Measurements from ENCODE around the gene OMD.

OMD gene

GRCh38 chr9:92455217-92455616 is 30.9 kb upstream of the OMD start:
- Histone ChIP-seq H3K4me1 (ENCODE audit: low read length) (no peaks in the 10 kb centered on the region), H4K20me1 (ENCODE audit: insufficient read depth, low read length) (no peaks in the 10 kb centered on the region), H3K9me3 (ENCODE audit: insufficient read depth, low read length) (no peaks in the 10 kb centered on the region), H2AFZ (ENCODE audit: low read depth, low read length) (no peak overlapping the region), H3K4me3 (ENCODE audit: low read length) (no peak overlapping the region), H3K4me2 (ENCODE audit: low read length) (no peak overlapping the region), H3K9ac (ENCODE audit: low read length) (no peak overlapping the region), H3K27me3 (ENCODE audit: low read depth, low read length) (no peaks in the 10 kb centered on the region), H3K36me3 (replicated peaks; ENCODE audit: low read depth, low read length) (no peaks in the 10 kb centered on the region), H3K79me2 (ENCODE audit: low read length) (no peaks in the 10 kb centered on the region; the same call in 1 of the 2 replicates), H3K27ac (ENCODE audit: low read length) (no peak overlapping the region)
- TF ChIP-seq EZH2phosphoT487 (IDR thresholded peaks at IDR 0.05; ENCODE audit: low read depth) = no peak
- TF ChIP-seq, protein P1, sequence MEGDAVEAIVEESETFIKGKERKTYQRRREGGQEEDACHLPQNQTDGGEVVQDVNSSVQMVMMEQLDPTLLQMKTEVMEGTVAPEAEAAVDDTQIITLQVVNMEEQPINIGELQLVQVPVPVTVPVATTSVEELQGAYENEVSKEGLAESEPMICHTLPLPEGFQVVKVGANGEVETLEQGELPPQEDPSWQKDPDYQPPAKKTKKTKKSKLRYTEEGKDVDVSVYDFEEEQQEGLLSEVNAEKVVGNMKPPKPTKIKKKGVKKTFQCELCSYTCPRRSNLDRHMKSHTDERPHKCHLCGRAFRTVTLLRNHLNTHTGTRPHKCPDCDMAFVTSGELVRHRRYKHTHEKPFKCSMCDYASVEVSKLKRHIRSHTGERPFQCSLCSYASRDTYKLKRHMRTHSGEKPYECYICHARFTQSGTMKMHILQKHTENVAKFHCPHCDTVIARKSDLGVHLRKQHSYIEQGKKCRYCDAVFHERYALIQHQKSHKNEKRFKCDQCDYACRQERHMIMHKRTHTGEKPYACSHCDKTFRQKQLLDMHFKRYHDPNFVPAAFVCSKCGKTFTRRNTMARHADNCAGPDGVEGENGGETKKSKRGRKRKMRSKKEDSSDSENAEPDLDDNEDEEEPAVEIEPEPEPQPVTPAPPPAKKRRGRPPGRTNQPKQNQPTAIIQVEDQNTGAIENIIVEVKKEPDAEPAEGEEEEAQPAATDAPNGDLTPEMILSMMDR (IDR thresholded peaks at IDR 0.05; ENCODE audit: low read depth, low read length) = peak; percentile 40

DNA sequence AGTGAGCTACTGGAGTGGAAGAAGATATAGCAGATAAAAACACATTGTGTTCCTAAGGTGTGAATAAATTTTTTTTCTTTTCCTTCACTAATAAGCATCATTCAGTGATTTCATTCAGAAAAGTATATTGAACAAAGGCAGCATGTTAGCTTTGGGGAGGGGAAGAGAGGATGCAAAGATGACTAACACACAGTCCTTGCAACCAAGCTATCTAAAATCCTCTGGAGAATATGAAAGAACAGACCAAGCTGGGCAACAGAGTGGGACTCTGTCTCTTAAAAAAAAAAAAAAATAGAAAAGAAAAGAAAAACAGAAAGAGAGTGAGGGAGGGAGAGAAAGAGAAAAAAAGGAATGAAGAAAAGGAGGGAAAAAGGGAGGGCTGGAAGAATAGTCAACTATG is 22.3 kb upstream of the OMD start:
- Histone ChIP-seq H2AFZ (ENCODE audit: low read depth, low read length) (no peak overlapping the region), H3K27ac (ENCODE audit: low read length) (no peak overlapping the region), H3K4me1 (ENCODE audit: low read length) (no peaks in the 10 kb centered on the region), H3K27me3 (ENCODE audit: low read depth, low read length) (no peaks in the 10 kb centered on the region), H3K4me2 (ENCODE audit: low read length) (no peak overlapping the region), H4K20me1 (ENCODE audit: insufficient read depth, low read length) (no peaks in the 10 kb centered on the region), H3K9ac (ENCODE audit: low read length) (no peak overlapping the region), H3K36me3 (replicated peaks; ENCODE audit: low read depth, low read length) (no peaks in the 10 kb centered on the region), H3K4me3 (ENCODE audit: low read length) (no peak overlapping the region), H3K79me2 (ENCODE audit: low read length) (no peaks in the 10 kb centered on the region), H3K9me3 (ENCODE audit: insufficient read depth, low read length) (no peaks in the 10 kb centered on the region)
- TF ChIP-seq, protein P1 (IDR thresholded peaks at IDR 0.05; ENCODE audit: low read depth, low read length) = no peak
- TF ChIP-seq EZH2phosphoT487 (IDR thresholded peaks at IDR 0.05; ENCODE audit: low read depth) = no peak

- H3K4me3 ChIP-seq (ENCODE audit: low read length) = no peak overlapping the region
- no peaks in the 10 kb centered on the region for H3K9me3 ChIP-seq (ENCODE audit: insufficient read depth, low read length)
- no peaks in the 10 kb centered on the region for H3K79me2 ChIP-seq (ENCODE audit: low read length)
- no peak overlapping the region for H2AFZ ChIP-seq (ENCODE audit: low read depth, low read length)
- no peaks in the 10 kb centered on the region for H3K27me3 ChIP-seq (ENCODE audit: low read depth, low read length)
- no peak overlapping the region for H3K9ac ChIP-seq (ENCODE audit: low read length)
- TF ChIP-seq, protein P1 (IDR thresholded peaks at IDR 0.05; ENCODE audit: low read depth, low read length) = no peak
- no peak for TF ChIP-seq EZH2phosphoT487 (IDR thresholded peaks at IDR 0.05; ENCODE audit: low read depth)
- H3K36me3 ChIP-seq (replicated peaks; ENCODE audit: low read depth, low read length) = no peaks in the 10 kb centered on the region
- H3K4me2 ChIP-seq (ENCODE audit: low read length) = no peak overlapping the region
- H3K4me1 ChIP-seq (ENCODE audit: low read length) = 0 out of 2 replicates have a peak, but pooled peaks cover 5% of the 10 kb centered on the region
- H3K27ac ChIP-seq (ENCODE audit: low read length) = no peak overlapping the region
- H4K20me1 ChIP-seq (ENCODE audit: insufficient read depth, low read length) = no peaks in the 10 kb centered on the region
Observed at GRCh38 chr9:92444841-92445240, 20.6 kb upstream of the OMD start.

GRCh38 chr9:92440751-92441046 is 16.4 kb upstream of the OMD start:
- Histone ChIP-seq H3K4me3 (ENCODE audit: low read length) (no peak overlapping the region), H3K9me3 (ENCODE audit: insufficient read depth, low read length) (no peaks in the 10 kb centered on the region), H3K4me2 (ENCODE audit: low read length) (no peak overlapping the region), H3K27me3 (ENCODE audit: low read depth, low read length) (no peaks in the 10 kb centered on the region), H3K9ac (ENCODE audit: low read length) (no peak overlapping the region), H3K27ac (ENCODE audit: low read length) (no peak overlapping the region), H3K79me2 (ENCODE audit: low read length) (no peaks in the 10 kb centered on the region), H4K20me1 (ENCODE audit: insufficient read depth, low read length) (peaks cover 2% of the 10 kb centered on the region; the same call in 1 of the 2 replicates), H3K4me1 (ENCODE audit: low read length) (0 out of 2 replicates have a peak, but pooled peaks cover 5% of the 10 kb centered on the region), H3K36me3 (replicated peaks; ENCODE audit: low read depth, low read length) (no peaks in the 10 kb centered on the region), H2AFZ (ENCODE audit: low read depth, low read length) (no peak overlapping the region)
- TF ChIP-seq, protein P1 (IDR thresholded peaks at IDR 0.05; ENCODE audit: low read depth, low read length) = no peak
- no peak for TF ChIP-seq EZH2phosphoT487 (IDR thresholded peaks at IDR 0.05; ENCODE audit: low read depth)
